A673 (cell line): Measurements from ENCODE around the gene LINC00632. TPM values are rescaled to one million over a fixed set of nuclear protein-coding genes. Genes with fewer than 3 reads are reported as not detected.

Experiments used
- BruUV-seq: library from RNA; stranded (reverse); fragments of 400-500 nt; replicated peaks from 2 replicates; lab custom pipeline; 2021; lab: Mats Ljungman, UMichigan
- CTCF ChIA-PET: fragments of 300-600 bp; sonication (Branson Sonifier 250); formaldehyde crosslinking; loops from one replicate; lab custom pipeline; 2022; ENCODE audit warnings: antibody characterized with exemption; lab: Charles Lee
- POLR2A ChIA-PET: fragments of 300-600 bp; sonication (Branson Sonifier 250); formaldehyde crosslinking; loops from one replicate; lab custom pipeline; 2022; ENCODE audit warnings: antibody characterized with exemption; ENCODE audit not compliant: low non-redundant PET; lab: Charles Lee
- DNase-seq: peaks from one replicate; pipeline ENCODE4 v3.0.0-alpha.2; 2015; ENCODE audit warnings: low spot score
- H3K27ac ChIP-seq: fragments of 200-600 bp; sonication (generic); 2 replicates; pipeline ENCODE4 v1.5.1; 2016; ENCODE audit warnings: mixed run types, low read depth, mild to moderate bottlenecking, mixed read lengths, antibody characterized with exemption, low read length; ENCODE audit not compliant: poor library complexity, severe bottlenecking
- H3K27me3 ChIP-seq: fragments of 200-600 bp; sonication (generic); replicated peaks from 2 replicates; pipeline ENCODE4 v1.6.1; 2017; ENCODE audit warnings: mixed run types, low read depth, mild to moderate bottlenecking, mixed read lengths, antibody characterized with exemption, low read length; ENCODE audit not compliant: insufficient read depth, poor library complexity
- H3K36me3 ChIP-seq: fragments of 200-600 bp; sonication (generic); 2 replicates; pipeline ENCODE4 v1.6.1; 2016; ENCODE audit warnings: mixed run types, mild to moderate bottlenecking, mixed read lengths, antibody characterized with exemption, low read length; ENCODE audit not compliant: insufficient read depth, poor library complexity, severe bottlenecking
- H3K4me1 ChIP-seq: fragments of 200-600 bp; sonication (generic); 2 replicates; pipeline ENCODE4 v1.6.1; 2017; ENCODE audit warnings: mixed run types, mild to moderate bottlenecking, mixed read lengths, antibody characterized with exemption, low read length; ENCODE audit not compliant: insufficient read depth, poor library complexity, severe bottlenecking
- H3K4me3 ChIP-seq: fragments of 200-600 bp; sonication (generic); 2 replicates; pipeline ENCODE4 v1.5.1; 2016; ENCODE audit warnings: low read depth, mixed run types, mild to moderate bottlenecking, mixed read lengths, low read length; ENCODE audit not compliant: poor library complexity, severe bottlenecking
- H3K9me3 ChIP-seq: fragments of 200-600 bp; sonication (generic); 2 replicates; pipeline ENCODE4 v1.6.1; 2016; ENCODE audit warnings: mixed run types, low read depth, mild to moderate bottlenecking, mixed read lengths, antibody characterized with exemption, low read length; ENCODE audit not compliant: poor library complexity, severe bottlenecking
- CTCF ChIP-seq: fragments of 300-800, 200-600 bp; sonication (generic); conservative IDR thresholded peaks from 2 replicates; pipeline ENCODE4 v1.5.1; 2017; ENCODE audit warnings: low read depth, mild to moderate bottlenecking, antibody characterized with exemption, low read length, moderate library complexity, mixed read lengths
- EZH2 ChIP-seq: fragments of 200-600 bp; sonication (generic); IDR thresholded peaks from 2 replicates; pipeline ENCODE4 v1.6.1; 2017; ENCODE audit warnings: borderline replicate concordance, low read depth, mild to moderate bottlenecking, mixed read lengths, antibody characterized with exemption, low read length; ENCODE audit not compliant: poor library complexity, severe bottlenecking
- intact Hi-C: fragments of 100-400 bp; cut with micrococcal nuclease; formaldehyde crosslinking; loops from one replicate; pipeline ENCODE4 v1.10.0; 2022; ENCODE audit not compliant: unreplicated experiment
- total RNA-seq: library from RNA; stranded (reverse); gene quantifications from 2 replicates; pipeline ENCODE4 v1.2.3, GENCODE V29; 2021

LINC00632 gene
- total RNA-seq, 1 experiment from 2014 or later, result 7.5 TPM

DNA sequence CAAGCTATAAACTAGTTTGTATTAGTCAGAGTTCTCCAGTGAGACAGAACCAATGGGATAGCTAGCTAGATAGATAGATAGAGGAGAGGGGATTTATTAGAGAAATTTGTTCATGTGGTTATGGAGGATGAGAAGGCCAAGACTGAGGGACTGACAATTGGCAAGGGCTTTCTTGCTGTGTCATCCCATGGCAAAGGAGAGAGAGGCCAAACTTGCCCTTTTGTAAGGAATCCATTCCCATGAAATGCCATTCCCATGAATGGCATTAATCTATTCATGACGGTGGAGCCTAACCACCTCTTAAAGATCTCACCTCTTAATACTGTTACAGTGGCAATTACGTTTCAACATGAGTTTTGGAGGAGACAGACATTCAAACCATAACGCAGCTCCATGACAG is 58.1 kb downstream of the LINC00632 start:
- Histone ChIP-seq H3K4me1 (no peaks in the 10 kb centered on the region), H3K4me3 (no peak overlapping the region), H3K27me3 (peaks cover 3% of the 10 kb centered on the region), H3K27ac (no peak overlapping the region), H3K9me3 (no peaks in the 10 kb centered on the region), H3K36me3 (no peaks in the 10 kb centered on the region)
- ChIA-PET CTCF (no interaction called here), POLR2A (no interaction called here)
- no peak for DNase-seq
- TF ChIP-seq EZH2 (no peak), CTCF (no peak)
- intact Hi-C loops, result no loop called here
- BruUV-seq, result no TSS peak

- BruUV-seq, result no TSS peak
- CTCF ChIA-PET, result no interaction called here
- H3K4me3 ChIP-seq, result no peak overlapping the region
- H3K27ac ChIP-seq, result no peak overlapping the region
- no peaks in the 10 kb centered on the region for H3K27me3 ChIP-seq
- TF ChIP-seq CTCF, result no peak
- no peak for TF ChIP-seq EZH2
- no peaks in the 10 kb centered on the region for H3K4me1 ChIP-seq
- no peak for DNase-seq
- intact Hi-C loops, result no loop called here
- no peaks in the 10 kb centered on the region for H3K36me3 ChIP-seq
- H3K9me3 ChIP-seq, result no peaks in the 10 kb centered on the region
- POLR2A ChIA-PET, result no interaction called here
These were observed 65.7 kb downstream of the LINC00632 start for GRCh38 chrX:140775211-140775610.

DNA sequence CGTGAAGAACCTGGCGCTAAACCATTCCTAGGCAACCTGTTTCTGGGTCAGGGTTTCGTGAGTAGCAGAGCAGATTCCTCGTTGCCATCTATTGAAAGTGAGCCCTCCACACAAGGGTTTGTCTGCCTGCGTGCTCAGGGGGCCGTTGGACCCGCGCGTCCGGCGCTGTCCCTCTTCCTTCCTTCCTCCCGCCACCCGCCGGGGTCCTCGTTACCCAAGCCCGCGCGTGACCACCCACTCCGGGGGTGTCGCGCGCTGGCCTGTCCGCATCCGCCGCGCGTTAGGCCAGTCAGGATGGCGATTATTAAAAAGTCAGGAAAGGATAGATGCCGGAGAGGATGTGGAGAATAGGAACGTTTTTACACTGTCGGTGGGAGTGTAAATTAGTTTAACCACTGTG is 66.8 kb downstream of the LINC00632 start:
- intact Hi-C loops, result no loop called here
- POLR2A ChIA-PET, result no interaction called here
- no peaks in the 10 kb centered on the region for H3K27me3 ChIP-seq
- H3K4me1 ChIP-seq, result no peaks in the 10 kb centered on the region
- no peak overlapping the region for H3K27ac ChIP-seq
- BruUV-seq, result no TSS peak
- H3K9me3 ChIP-seq, result no peaks in the 10 kb centered on the region
- no peak for DNase-seq
- no peaks in the 10 kb centered on the region for H3K36me3 ChIP-seq
- CTCF ChIA-PET, result no interaction called here
- TF ChIP-seq EZH2 (no peak), CTCF (no peak)
- no peak overlapping the region for H3K4me3 ChIP-seq
